Activated CD4-positive, CD25-positive, alpha-beta regulatory T cell treated with anti-CD3 and anti-CD28 coated beads, Interleukin-2, amount 50 U/mL, for 16 hours (primary cell): Measurements from ENCODE around the gene SHISA5.

Experiments used
- DNase-seq: peaks from one replicate; pipeline ENCODE4 v3.0.0-alpha.2; 2020; ENCODE audit warnings: low read depth, low spot score

The SHISA5 gene

GRCh38 chr3:48431224-48432029, 72.5 kb downstream of the SHISA5 start:
- no peak for DNase-seq

- DNase-seq: no peak
Observed at GRCh38 chr3:48430708-48431101, 73.3 kb downstream of the SHISA5 start.

- DNase-seq: no peak
Observed at GRCh38 chr3:48429960-48430707, 73.8 kb downstream of the SHISA5 start, which contains the start of gene PLXNB1. Gene PLXNB1 (minus strand): TSS chr3:48430086. CDS start chr3:48424611, 5,475 bp downstream.

GRCh38 chr3:48429317-48429959, 74.5 kb downstream of the SHISA5 start:
- no peak for DNase-seq

- no peak for DNase-seq
Observed at GRCh38 chr3:48428572-48429316, 75.2 kb downstream of the SHISA5 start.

- no peak for DNase-seq
Observed at GRCh38 chr3:48428088-48428571, 75.8 kb downstream of the SHISA5 start.

GRCh38 chr3:48427630-48427962, 76.4 kb downstream of the SHISA5 start:
- DNase-seq: no peak

GRCh38 chr3:48426944-48427629, 76.9 kb downstream of the SHISA5 start:
- no peak for DNase-seq

GRCh38 chr3:48426401-48426909, 77.5 kb downstream of the SHISA5 start:
- DNase-seq: no peak

- no peak for DNase-seq
Observed at GRCh38 chr3:48425281-48425812, 78.6 kb downstream of the SHISA5 start.

- DNase-seq: no peak
Observed at GRCh38 chr3:48423883-48424695, 79.9 kb downstream of the SHISA5 start.

- DNase-seq: no peak
Observed at GRCh38 chr3:48423241-48423882, 80.6 kb downstream of the SHISA5 start.

GRCh38 chr3:48422681-48423080, 81.3 kb downstream of the SHISA5 start:
- DNase-seq: no peak

- no peak for DNase-seq
Observed at GRCh38 chr3:48422272-48422671, 81.7 kb downstream of the SHISA5 start.

GRCh38 chr3:48420561-48420960, 83.4 kb downstream of the SHISA5 start:
- no peak for DNase-seq

GRCh38 chr3:48419597-48419996, 84.4 kb downstream of the SHISA5 start:
- DNase-seq: no peak

GRCh38 chr3:48419149-48419548, 84.8 kb downstream of the SHISA5 start:
- no peak for DNase-seq

- DNase-seq: no peak
Observed at GRCh38 chr3:48418651-48419050, 85.3 kb downstream of the SHISA5 start.

- DNase-seq: no peak
Observed at GRCh38 chr3:48418140-48418539, 85.8 kb downstream of the SHISA5 start.
